Endothelial cell of hepatic sinusoid (primary cell): Measurements from ENCODE around the gene CLCF1.

ENCODE experiments used
- in situ Hi-C: cut with HindIII; loops from 2 replicates; pipeline ENCODE4 v1.10.0; 2017; ENCODE audit warnings: low sequenced_read_pairs

The CLCF1 gene

DNA sequence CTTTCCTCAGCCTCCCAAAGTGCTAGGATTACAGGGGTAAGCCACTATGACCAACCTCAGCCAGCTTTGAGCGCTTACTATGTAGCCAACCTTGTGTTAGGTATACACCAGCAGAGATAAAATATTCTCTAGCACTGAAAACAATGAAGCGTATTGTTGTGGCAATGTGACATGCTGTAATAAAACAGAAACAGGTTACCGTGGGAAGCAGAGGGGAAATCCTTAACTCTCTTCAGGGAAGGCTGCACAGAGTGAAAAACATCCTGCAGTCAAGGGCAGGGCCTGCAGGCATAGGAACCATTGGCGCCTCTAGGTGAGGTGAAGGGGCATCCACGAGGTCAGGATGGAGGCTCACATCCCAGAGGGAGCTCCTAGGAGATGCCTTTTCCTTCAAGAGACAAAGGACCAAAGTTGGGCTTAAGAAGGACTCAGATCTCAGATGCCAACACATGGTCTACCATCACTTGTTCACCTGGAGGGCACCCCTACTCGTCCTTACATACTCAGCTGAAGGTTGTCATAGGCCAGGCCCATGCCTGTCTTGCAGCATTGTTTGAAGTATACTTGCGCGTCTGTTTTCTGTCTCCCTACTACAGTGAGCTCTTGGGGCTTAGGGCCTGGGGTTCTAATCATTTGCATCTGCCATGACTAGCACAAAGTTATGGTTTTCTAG lies 28.0 kb downstream of the CLCF1 start:
- in situ Hi-C loops: loop anchor here (5.0 to 10.0 kb wide), 2 partner anchors 42 to 231 kb away; partner anchors contain the start of gene KDM2A

- in situ Hi-C loops: loop anchor here (10.0 kb wide), 1 partner anchor 229 kb away; the partner anchor contains the start of gene KDM2A
Observed at GRCh38 chr11:67344264-67344663, 29.1 kb downstream of the CLCF1 start.

- in situ Hi-C loops: no loop called here
Observed at GRCh38 chr11:67337257-67337656, 36.1 kb downstream of the CLCF1 start.

GRCh38 chr11:67332081-67332691 lies 41.2 kb downstream of the CLCF1 start:
- in situ Hi-C loops: no loop called here

DNA sequence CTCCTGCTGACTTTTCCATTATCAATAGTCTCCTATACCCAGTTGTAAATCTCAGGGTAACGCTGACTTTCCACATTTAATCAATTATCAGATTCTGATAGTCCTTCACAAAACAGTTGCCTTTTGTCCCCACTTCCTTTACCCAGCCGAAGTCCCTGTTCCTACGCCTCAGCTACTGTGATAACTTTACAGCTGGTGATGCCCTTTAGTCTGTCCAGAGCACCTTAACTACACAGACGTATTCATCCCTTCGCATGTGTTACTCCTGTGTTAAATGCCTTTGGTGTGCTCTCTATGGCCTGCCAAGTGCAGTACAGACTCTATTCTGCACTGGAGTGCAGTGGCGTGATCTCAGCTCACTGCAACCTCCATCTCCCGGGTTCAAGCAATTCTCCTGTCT lies 49.9 kb downstream of the CLCF1 start:
- in situ Hi-C loops: no loop called here

- in situ Hi-C loops: no loop called here
Observed at GRCh38 chr11:67322049-67322448, 51.3 kb downstream of the CLCF1 start.

DNA sequence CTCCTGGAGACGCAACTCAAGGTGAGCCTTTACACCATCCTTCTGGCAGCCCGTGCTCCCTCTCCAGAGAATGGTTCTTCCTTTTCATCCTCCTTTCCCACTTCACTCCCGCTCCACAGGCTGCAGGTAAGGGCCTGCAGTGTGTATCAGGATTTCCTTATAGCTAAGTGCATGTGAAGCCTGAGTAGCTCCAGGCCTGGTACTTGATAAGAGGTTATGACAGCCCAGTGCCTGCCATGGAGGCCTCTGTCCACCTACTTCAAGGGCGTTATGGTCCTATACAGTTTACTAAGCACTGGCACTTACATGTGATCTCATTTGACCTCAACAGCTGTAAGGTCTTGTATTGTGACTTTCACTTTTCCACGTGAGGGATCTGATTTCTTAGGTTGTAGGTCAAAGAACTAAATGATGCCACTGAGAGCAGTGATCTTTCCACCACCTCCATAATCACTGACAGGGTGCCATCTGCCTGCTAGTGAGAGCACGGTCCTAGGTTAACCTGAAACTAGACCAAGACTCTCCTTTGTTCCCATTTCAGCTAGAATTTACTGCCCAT lies 52.0 kb downstream of the CLCF1 start:
- in situ Hi-C loops: no loop called here

DNA sequence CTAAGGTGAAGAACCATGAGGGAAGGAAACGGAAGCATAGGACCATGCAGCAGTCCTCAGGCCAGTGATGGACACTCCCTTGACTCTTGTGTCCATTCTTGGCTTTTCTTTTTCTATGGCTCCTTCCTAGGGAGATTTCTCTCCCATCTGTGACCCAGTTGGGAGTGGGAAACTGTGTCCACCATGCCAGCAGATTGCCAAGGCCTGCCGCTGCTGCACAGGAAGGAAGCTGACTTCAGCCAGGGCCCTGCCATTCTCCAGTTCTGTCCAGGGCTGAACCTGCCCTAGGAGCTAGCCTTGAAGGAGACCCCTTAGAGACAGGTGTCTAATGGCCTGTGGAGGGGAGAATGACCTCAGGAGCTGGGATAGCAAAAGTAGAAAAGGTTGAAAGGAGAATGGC lies 52.7 kb downstream of the CLCF1 start:
- in situ Hi-C loops: no loop called here

- in situ Hi-C loops: no loop called here
Observed at GRCh38 chr11:67320011-67320410, 53.4 kb downstream of the CLCF1 start.

- in situ Hi-C loops: loop anchor here (5.0 kb wide), 1 partner anchor 87 kb away; no protein-coding TSS in a partner anchor
Observed at GRCh38 chr11:67318876-67319275, 54.5 kb downstream of the CLCF1 start.

DNA sequence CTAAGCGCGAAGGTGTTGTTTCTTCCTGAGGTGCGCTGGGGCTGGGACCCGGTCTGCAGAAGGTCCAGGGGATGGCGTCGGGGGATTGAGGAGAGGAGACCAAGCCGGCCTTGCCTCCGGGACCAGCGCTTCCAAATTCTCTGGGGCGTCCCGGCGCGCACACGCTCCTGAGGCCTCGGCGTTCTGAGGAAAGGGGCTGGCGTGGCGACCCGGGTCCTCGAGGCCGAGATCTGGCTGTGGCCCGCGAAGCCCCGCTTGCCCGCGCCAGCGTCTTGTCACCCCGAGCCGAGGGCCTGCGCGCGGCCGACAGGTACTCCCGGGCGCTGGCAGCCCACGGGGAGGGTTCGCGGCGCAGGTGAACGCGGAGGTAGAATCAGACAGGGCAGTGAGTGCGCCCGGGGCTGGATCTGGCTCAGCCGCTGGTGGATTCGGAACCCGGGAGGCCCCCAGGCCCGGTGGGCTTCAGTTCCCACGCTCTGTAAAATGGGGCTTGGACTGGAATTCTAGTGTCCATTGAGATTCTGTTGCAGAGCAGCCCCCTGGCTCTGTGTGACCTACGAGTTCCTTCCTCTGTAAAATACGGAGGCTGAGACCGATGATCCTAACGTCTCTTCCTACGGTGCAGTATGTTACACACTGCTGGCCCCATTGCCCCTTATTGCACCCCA lies 55.4 kb downstream of the CLCF1 start:
- in situ Hi-C loops: loop anchor here (5.0 kb wide), 1 partner anchor 86 kb away; no protein-coding TSS in a partner anchor

GRCh38 chr11:67317205-67317887 lies 56.1 kb downstream of the CLCF1 start:
- in situ Hi-C loops: loop anchor here (5.0 kb wide), 1 partner anchor 85 kb away; no protein-coding TSS in a partner anchor

DNA sequence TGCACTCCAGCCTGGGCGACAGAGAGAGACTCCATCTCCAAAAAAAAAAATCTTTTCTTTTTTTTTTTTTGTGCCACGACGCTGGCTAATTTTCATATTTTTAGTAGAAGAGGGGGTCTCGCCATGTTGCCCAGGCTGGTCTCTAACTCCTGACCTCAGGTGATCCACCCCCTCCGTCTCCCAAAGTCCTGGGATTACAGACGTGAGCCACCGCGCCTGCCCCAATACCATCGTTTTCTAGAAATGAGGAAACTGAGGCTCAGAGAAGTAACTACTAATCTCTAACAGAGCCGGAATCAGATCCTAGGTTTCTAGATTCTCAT lies 56.6 kb downstream of the CLCF1 start:
- in situ Hi-C loops: loop anchor here (5.0 kb wide), 1 partner anchor 85 kb away; no protein-coding TSS in a partner anchor

GRCh38 chr11:67315325-67315909 lies 58.0 kb downstream of the CLCF1 start:
- in situ Hi-C loops: loop anchor here (5.0 kb wide), 1 partner anchor 83 kb away; no protein-coding TSS in a partner anchor

DNA sequence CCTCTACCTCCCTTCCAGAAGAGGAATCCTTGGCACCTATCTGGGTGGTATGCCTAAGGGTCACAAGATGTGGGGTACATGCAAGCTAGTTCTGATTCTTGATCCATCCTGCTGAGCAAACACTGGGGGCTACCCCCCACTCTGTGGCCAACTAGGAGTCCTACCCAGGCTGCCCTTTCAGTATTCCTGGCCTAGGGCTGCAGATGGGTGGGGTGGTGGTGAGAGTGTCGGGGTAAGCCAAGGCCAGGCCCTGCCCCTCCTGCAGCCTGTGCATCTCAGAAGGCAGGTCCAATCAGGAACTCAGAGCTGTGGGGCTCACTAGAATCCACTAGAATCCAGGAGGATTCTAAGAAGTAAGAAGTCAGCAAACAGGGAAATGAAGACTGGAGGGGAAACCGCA lies 59.2 kb downstream of the CLCF1 start:
- in situ Hi-C loops: no loop called here
